HG02870 (cell line): ENCODE results near the gene TNS1.
A peak's percentile ranks its signal among the peaks of the same experiment; 100 is the strongest.

Source experiments
- ATAC-seq: cut with Tn5 transposase; IDR thresholded peaks from one replicate; pipeline ENCODE4 v1.9.1; 2021; ENCODE audit warnings: mild to moderate bottlenecking, moderate library complexity; ENCODE audit not compliant: unreplicated experiment

The TNS1 gene

DNA sequence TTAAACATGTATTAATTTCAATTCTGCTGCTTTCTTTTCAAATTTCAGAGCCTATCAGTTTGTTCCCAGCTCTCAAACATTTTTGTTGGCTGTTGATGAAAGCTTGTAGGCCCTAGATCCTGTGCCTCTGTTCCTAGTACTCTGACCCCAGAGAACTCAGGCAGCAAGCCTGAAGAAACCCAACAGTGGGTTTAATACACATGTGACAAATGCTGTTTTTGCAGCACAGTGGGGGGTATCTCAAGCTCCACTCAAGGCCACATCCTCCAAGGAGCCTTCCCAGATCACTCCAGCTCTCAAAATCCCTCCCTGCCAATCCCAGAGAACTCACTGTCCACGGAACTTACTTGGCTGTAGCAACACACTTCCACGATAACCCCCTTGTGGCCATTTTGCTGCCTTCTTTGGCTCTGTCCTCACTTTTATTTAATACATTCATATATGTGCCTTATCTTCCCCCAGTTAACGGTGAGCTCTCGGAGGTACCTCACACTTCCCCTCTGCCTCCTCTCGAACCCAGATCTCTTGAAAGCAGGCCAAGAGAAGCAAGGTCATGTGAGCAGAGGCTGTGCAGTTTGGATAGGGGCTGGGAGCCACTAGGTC lies 122.4 kb downstream of the TNS1 start:
- ATAC-seq: no peak

- ATAC-seq: no peak
Observed at GRCh38 chr2:217878915-217879590, 123.7 kb downstream of the TNS1 start.

DNA sequence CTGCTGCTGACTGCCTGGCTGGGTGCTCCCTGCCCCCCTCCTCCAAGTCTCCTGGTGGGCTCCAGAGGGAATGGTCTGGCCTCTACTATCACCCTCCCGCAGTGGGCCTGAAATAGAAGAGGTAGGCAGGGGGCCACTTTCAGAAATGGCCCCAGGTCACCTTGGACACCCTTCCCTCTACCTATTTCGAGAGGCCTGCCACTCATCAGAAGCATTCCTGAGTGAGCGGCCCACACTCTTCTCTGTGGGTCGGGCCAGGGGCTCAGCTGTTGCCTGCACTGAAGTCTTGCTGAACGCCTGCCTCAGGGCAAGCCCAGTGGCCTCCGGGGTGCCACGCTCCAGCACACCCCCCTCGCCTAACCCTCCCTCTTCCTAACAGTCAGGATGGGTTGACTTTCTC lies 124.9 kb downstream of the TNS1 start:
- no peak for ATAC-seq

DNA sequence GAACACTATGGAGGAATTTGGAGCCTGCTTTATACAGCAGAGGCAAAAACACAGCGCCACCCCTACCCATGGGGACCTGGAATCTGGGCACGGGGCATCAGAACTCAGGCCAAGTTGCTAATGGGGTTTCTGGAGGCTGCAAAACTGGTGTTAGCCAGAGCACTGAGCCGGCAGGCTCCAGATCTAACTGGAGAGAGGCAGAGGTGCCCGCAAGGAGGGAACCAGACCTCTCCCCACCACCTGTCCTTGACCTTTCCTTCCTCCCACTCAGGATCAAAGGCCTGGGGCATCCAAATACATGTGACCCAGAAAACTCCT lies 126.6 kb downstream of the TNS1 start:
- no peak for ATAC-seq

DNA sequence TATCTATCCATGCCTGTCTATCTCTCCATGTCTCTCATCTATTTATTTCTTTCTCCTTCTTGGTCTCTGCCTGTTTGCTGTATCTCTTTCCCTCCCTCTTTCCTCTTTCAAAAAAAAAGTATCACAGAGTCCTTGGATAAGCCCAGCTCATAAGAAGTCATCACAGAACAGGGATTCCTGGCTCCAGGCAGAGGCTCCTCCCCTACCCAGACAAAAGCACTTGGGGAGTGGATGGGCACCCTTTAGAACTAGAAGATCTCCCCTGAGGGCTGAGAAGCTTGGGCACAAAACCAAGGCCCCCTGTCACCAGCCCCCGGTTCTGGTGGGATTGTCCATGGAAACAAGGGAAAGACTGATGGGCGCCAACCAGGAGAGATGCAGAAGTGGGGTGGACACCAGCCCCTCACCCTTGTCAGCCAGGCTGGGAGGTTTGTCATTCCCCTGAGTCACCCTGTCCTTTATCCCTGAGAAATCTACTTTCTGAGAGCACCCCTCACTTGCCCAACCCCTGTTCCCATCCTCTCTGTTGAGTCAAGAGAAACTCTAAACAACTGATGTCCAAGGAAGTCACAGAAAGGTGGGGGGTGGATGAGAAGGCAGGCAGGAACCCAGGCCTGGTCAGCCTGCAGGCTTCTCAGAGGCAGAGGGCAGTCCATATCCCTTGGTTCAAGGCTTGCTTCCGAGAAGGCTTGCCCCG lies 127.1 kb downstream of the TNS1 start:
- ATAC-seq: no peak

- no peak for ATAC-seq
Observed at GRCh38 chr2:217875138-217875537, 127.7 kb downstream of the TNS1 start.

DNA sequence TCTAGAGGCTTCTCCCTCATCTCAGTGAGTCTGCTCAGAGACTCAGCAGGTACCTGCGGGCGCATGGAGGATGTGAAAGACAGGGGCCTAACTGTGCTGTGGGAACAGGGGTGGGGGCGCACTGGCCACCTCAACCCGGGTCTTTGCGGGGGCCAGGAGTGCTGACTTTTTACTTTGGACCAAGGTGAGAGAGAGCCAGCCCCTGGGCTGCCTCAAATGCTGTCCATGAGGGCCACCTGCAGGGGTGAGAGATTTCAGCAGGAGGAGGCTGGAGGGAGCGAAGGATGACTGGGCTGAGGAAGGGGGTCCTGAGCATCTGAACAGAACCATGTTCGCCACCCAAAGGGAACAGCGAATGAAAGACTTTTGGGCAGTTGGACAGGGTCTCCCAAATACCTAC lies 129.4 kb downstream of the TNS1 start:
- ATAC-seq: no peak

- ATAC-seq: no peak
Observed at GRCh38 chr2:217872319-217872718, 130.5 kb downstream of the TNS1 start.

DNA sequence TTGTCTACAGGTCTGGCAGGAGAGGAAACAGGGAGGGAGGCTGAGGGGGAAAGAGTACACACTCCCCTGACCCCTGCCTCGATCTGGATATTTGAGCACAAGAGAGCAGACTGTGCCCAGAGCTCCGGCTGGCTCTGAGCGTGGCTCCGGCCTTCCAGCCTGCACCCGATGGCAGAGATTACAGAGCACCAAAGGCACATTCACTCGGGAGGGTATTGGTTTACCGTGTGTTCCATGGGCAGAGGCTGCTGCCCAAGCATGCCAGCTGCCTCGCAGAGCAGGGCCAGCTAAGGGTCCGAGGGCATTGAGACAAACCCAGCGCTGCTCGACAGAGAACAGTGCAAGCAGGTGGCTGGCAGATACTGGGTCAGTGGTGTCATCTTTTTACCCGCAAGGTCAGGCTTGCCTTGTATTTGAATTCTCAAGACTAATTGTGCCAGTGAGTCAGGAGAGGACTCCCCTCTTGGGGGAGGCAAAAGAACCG lies 132.2 kb downstream of the TNS1 start:
- no peak for ATAC-seq

DNA sequence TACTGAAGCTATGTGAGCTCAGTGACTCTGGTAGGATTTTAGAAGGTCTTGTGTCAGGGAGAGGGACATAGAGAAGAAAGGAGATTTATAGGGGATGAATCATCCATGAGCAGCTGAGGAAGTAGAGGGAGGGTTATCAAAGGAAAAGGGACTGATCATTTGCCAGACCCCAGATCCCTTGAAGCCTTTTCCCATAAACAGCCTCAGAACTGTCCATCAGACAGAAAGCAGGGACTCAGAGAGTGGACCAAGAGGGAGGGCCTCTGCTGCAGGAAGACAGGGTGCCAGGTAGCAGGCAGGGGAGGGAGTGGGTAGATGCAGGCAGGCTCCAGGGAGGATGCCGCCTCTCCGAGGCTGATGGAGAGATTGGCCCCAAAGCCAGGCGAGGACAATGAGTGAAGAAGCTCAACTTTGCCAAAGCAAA lies 133.9 kb downstream of the TNS1 start:
- ATAC-seq: no peak

DNA sequence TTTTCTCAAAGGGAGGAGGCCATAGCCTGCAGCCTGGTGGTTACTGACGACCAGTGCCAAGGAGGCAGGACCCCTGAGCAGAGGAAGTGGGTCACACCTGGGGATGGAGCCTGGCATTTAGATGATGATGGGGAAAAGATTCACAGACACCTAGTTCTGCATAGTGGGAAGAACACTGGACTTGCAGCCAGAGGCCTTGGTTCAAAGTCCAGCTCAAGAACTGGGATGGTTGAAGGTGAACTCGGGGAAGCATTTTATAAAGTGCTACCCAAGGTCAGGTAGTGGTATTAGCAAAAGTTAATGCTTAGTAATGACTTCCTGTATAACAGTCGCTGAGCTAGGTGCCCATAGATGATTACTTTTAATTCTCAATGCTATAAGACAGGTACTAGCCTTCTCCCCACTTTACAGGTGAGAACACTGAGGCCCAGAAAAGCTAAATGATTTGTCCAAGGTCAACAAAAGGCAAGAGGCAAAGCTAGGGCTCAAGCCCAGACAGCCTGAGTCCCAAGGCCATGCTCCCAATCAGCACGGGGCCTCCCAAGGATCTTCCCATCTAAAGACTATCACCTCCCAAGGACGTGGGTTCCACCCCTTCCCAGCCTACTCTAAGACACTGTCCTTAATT lies 134.4 kb downstream of the TNS1 start:
- no peak for ATAC-seq

GRCh38 chr2:217866457-217866856 lies 136.3 kb downstream of the TNS1 start:
- no peak for ATAC-seq

GRCh38 chr2:217864963-217865772 lies 137.6 kb downstream of the TNS1 start:
- peak; percentile 46 for ATAC-seq

DNA sequence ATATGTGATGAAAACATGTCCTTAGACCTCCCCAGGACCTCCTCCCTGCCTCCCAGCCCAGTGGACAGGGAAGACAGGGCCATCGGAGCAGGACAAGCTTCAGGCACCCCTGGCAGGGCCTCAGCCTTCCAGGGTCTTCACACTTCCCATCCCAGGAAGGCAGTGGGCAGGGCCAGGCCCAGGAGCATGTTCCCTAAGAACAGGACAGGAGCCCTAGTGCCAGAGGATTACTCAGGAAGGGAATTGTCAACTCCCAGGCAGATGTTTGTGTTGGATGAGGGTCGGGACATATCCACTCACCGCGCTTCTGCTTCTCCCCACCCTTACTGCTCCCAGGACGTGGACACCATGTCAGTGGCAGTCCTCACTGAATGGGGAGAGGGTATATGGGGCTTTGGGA lies 138.9 kb downstream of the TNS1 start:
- no peak for ATAC-seq

DNA sequence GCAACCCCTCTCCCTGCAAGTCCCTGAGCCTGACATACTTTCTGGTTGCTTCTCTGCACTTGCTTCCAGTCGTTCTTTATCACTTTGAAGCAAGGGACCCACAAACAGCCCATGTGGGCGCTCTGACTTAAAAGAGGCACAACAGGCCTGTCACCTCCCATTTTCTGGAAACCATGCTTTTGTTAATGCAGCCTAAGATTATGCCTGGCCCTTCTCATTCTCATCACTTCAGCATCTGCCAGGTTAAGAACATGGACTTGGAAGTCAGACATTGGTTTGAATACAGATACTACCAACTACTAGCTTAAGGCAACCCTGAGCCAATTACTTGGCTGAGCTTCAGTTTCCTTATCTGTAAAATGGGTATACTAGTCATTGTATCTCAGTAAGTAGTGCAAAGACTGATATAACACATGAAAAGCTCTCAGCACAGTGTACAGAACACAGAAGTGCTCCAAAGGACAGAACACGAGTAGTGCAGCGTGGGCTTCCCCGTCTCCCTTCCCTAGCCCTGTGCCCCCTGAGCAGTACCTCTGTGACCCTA lies 141.4 kb downstream of the TNS1 start:
- no peak for ATAC-seq

DNA sequence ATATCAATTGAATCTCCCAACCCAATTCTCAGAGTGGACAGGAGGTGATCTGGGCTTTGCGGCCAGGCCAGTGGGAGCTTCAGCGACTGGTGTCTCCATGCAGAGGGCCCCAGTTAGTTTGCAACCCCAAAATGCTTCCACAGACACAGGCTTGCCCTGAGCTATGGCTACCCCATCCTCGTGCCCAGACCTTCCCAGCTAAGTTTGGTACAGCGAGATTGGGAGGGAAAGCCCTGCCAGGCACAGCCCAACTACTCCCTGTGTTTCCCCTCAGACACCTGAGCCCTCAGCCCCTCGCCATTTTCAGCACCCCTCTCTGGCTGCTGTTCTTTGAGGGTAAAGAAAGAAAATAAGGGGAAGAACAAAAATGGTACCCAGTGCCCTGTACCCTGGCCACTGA lies 142.9 kb downstream of the TNS1 start:
- ATAC-seq: no peak

DNA sequence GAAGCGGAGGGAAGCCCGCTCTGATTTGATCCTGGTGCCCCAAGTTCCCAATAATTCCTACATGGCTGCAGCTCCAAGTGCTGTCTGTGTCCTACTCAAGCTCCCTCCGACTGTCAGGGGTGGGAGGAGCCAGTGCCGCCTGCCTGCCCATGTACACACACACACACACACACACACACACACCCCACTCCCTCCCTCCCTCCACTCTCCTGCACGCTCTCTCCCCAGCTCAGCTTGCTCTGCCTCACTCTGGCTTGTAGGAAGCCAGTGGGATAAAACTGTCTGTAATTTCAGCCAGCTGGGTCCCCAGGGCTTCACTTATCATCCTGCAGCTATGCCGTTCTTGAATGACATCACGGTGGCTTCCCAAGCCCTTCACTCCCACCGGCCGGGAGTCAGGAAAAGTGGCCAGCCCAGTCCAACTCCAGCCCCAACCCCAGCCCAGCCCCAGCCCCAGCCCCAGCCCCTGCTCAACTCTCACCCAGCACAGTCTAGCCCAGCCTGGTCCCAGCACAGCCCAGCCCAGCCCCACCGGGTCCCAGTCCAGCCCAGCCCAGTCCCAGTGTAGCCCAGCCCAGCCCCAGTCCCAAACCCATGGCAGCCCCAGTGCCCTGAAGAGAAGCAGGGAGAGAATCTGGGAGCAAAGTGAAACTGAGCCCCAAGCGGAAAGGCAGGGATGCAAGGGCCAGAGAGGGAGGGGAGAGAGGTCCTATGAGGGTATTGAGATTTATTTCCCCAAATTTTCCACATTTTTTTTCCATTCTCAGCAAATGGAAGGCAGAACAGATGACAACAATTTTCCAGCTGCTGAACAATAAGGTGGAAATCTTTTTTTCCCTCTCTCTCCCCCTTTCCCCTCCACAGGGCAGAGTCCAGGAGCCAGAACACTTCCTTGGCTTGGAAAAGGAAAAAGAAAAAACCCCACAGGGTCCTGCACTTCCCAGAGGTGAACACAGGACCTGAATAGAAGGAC lies 144.0 kb downstream of the TNS1 start:
- no peak for ATAC-seq

DNA sequence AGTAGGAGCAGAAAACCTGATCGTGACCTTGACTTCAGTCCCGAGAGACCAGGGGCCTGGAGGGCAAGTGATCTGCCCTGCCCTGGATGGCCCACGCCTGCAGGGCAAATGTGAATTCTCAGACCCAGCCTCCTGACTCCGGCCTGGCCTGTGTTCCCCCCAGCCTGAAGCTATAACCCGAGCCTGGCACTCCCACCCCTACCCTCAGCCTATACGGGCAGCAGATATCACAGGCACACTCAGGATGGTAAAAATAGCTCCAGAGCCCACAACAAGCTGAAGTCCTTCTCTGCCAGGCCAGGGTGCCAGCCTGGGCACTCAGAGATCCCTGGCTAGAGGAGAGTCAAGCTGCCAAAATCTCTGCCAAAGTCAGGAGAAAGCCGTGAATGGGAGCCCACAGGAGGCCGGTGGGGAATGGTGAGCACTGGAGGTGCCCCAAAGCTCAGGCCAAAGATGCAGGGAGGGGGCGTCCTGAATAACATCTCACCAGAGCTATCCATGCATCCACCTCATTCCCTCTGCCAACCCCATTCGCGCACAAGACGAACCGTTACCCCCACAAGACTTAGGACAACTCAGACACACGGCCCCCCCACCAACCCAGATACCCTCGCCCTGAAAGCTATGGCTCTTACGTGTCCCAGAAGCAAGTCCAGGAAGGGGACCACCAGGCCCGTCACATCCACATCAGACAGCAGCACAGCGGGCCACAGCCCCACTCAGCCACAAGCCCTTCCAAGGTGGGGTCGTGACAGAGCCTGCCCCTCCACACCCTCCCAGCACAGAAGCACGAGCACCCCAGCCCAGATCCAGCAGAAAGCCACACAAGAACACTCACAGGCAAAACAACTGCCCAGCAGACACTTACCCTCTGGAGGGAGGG lies 144.9 kb downstream of the TNS1 start:
- ATAC-seq: no peak

- no peak for ATAC-seq
Observed at GRCh38 chr2:217856871-217857270, 145.9 kb downstream of the TNS1 start.
